Fibroblast of skin of right biceps (primary cell): ENCODE measurements around the gene MTX2.

ENCODE experiments used
- DNase-seq: peaks from one replicate; pipeline ENCODE4 v3.0.0-alpha.2; 2013

The MTX2 gene

DNA sequence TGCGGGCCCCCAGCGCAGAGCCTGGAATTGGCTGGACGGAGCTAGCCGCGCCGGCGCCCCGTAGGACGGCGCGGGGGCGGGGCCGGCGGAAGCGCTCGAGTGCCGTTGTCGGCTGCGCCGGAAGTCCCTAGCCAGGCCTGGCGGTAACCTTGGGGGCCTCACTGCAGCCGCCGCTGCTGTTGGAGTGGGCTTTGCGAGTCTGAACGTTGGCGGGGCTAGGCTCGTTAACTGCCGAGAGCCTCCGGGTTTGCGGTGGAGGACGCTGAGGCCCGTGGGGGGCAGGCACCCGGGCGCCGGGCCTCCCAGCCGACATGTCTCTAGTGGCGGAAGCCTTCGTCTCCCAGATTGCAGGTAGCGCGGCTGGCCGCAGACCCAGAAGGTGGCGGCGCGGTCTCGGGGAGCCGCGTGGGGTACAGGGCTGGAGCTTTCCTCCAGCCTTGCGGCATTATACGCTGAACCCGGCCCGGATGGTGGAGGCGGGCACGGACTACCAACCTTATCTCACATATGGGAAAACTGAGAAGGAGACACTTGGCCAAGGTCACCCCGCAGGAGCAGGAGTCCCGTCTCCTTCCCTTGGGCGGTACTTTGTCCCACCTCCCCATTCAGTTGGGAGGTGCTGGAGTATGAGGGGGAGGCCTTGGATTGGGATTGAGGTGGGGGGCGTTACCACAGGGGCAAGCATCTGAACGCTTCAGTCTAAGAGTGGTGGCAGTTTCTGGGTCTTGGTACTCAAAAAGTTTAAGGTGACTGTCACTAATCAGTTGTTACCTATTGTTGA, at the start of gene MTX2:
TSS of gene MTX2 (plus strand) at position 124 of the 781 bp plus-strand sequence. CDS start at position 312, 188 bp downstream.
- DNase-seq: peak; percentile 73

DNA sequence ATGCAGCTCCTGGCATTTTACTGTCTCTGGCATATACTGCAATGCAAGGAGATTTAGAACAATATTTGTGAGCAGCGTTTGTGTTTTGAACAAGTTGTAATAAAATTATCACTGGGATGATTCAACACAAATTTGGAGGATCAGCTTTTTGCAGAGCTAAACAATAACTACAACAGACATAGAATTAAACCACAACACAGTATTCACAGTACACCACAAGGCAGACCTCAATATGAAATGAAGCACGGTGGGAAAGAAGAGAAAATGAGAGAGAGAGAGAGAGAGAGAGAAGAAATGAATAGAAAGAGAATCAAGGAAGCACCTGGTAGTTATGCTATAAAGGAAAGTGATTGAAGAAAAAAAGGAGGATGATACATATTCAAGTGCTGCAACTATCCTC, 41.4 kb upstream of the MTX2 start:
- no peak for DNase-seq

DNA sequence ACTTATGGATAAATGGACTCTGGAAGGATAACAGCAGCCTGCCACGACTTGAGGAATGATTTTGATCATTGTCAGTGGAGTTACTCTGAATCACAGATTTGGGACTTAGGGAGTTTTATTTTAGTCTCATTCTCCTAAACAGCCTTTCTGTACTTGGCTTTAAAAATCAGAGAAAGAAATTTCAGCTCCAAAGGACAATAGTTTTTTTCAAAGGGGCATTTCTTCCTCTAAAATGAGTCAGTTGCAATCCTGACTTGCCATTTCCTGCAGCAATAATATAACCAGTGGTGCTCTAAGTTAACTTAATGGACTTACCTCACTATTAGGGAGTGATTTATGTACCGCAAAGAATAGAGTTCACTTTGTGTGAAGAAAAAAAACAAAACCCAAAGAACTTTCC, 35.1 kb upstream of the MTX2 start:
- DNase-seq: peak; percentile 24

DNA sequence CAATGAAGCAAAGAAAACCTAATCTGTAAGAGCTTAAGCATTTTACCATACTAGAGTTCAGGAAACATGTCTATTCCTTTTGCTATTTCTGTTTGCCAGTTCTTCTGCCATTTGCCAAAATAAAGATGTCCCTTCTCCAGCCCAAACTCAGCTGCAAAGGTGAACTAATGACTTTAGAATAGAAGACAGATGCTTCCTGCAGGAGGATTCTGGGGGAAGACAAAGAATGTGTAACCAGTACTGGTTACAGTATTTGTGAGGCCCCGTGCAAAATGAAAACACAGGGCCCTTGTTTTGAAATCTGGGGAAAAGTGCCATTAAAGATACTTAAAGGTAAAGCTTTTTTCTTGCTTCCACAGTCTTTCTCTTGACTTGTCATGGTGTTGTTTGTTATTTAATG, 34.3 kb upstream of the MTX2 start:
- no peak for DNase-seq

DNA sequence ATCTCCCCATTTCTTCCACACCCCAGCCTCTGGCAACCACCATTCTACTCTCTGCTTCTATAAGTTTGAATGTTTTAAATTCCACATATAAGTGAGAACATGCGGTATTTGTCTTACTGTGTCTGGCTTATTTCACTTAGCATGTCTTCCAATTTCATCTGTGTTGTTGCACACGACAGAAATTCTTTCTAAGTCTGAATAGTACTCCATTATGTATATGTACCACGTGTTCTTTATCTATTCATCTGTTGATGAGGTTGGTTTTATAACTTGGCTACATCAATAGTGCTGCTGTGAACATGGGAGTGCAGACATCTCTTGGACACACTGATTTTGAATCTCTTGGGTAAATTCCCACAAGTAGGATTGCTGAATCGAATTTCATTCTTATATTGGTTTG, 31.8 kb upstream of the MTX2 start:
- no peak for DNase-seq

DNA sequence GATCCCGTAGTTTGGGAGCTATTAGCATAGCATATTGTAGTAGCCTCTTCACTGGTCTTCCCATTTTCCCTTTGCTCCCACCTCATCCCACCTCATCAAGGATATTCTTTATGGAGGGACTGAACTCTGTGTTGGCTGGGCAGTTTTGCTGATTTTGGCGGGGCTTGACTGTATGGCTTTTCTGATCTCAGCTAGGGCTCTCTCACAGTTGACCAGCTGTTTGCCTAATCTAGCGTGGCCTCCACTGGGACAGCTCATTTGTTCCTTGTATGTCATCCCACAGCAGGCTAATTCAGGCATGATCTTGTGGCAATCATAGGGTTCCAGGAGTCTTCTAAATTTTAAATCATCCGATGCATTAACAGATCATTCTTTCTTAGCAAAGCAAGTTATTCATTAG, 30.2 kb upstream of the MTX2 start:
- no peak for DNase-seq

DNA sequence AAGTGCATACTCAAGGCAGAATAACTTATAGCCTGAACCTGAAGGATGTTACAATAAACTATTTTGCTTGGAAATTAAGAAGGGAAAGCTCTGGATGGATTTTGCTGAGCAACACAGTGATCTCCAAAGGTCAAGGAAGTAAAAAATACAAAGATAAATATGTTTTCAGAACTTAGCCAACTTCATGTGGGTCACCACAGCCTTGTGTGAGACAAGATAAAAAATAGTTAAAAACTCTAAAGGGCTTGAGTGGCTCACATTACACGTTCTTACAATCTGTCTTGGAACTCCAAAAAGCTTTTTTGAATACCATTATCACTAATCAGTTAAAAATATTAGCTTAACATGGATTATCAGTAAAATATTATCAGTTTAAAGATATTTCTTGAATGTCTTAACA, 28.9 kb upstream of the MTX2 start:
- DNase-seq: no peak

DNA sequence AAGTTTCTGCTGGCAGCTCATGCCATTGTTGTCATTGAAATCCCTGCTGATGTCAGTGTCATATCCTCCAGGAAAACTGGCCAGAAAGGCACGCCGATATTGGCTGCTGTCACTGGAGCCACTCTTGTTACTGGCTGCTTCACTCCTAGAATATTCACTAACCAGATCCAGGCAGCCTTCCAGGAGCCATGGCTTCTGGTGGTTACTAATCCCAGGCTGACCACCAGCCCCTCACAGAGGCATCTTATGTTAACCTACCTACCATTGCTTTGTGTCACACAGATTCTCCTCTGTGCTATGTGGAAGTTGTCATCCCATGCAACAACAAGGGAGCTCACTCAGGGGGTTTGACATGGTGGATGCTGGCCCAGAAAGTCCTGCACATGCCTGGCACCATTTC, 27.0 kb upstream of the MTX2 start:
- DNase-seq: peak; percentile 59

DNA sequence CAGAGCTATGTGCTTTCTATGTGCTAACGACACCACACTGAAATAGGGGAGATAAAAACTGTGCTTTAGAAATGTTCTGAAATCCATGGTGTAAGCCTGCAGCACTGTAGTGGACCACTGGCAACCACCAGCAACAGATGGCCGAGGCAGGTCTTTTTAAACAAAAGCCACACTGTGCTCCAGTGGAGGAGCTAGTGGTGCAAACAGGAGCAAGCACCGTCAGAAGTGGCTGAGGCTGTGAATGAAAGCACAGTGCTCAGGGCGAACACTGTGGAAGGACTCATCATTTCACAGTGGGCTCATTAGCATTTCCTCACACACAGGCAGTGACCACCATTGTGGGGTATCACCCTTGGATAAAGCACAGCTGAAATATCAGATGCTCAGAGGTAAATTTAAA, 22.9 kb upstream of the MTX2 start:
- DNase-seq: no peak

DNA sequence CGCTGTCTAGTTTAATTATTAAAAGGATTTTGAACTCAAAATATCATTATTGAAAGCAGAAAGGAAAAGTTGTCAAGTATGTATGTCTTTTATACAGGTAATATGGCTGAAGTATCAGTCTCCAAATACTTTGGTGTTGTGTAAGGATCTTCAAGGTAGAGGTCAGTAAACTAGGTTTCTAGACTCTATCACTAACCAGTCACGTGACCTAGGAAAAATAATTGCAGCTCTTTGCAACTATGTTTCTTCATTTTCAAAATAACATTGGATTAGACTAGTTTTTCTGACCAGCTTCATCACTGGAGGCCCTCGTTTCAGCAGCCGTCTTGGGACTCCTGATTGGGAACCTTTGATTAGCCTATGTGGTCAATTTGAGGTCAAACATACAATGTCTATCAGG, 21.4 kb upstream of the MTX2 start:
- DNase-seq: no peak

DNA sequence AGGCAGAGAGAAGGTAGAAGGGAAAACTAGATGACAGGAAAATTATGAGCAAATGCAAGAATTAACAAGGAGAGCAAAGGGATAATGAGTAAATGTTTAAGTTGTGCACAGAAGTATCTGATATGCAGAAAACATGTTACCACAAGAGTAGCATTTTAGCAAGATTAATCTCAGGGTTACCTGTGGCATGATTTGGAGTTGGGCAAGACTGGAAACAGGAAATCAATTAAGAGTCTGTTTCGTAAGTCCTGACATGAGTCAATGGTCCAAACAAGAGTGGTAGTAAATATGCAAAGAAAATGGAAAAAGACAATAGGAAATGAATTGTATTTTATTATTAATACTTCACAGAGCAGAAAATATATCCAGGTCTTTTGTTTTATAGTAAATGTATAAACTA, 17.3 kb upstream of the MTX2 start:
- no peak for DNase-seq

DNA sequence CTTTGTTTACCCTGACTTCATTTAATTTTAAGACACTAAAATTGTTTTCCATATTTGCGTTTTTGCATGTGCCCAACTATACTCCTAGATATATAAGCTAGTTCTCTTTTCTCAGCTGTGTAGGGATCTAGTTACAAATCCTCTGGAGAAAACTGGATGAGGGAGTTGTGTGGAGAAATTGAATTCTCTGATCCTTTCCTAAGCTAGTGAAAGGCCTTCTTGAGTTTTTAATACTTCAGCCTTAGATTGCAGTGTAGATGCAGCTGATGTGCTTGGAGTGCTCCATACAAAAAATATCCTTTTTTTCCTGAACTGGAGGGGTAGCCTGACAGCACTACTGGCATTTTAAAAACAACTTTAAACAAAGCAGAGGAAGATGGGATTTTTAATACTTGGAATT, 8.6 kb upstream of the MTX2 start:
- no peak for DNase-seq

DNA sequence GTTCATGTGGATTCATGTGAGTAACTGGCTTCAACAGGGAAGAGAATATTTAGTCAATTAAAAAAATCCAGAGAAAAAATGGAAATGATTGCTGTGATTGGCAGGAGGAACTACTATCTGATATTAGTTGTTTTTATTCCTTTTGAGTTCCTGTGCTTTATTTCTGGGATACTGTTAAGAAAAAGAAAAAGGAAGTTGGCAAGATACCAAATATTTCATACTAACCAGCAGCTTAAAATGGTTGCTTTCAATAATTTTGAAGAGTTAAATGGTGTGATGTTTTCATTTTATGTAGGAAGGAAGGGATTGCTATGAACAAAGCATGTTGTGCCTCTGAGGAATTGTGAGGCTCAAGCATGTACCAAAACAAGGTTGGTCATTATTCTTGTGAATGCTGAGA, 8.1 kb upstream of the MTX2 start:
- DNase-seq: no peak

DNA sequence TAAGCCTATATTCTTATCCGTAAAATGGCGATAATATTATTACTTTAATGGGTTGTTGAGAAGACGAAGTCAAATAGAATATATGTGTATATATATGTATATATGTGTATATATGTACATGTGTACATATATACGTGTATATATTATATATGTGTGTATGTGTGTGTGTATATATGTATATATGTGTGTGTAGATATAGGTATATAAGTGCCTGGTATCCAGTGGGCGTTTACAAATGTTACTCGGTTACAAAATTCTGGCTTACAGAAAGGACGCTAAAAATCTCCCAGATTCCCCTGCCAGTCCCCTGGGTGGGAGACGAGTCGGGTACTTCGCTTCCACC, 295 bp upstream of the MTX2 start:
- no peak for DNase-seq

DNA sequence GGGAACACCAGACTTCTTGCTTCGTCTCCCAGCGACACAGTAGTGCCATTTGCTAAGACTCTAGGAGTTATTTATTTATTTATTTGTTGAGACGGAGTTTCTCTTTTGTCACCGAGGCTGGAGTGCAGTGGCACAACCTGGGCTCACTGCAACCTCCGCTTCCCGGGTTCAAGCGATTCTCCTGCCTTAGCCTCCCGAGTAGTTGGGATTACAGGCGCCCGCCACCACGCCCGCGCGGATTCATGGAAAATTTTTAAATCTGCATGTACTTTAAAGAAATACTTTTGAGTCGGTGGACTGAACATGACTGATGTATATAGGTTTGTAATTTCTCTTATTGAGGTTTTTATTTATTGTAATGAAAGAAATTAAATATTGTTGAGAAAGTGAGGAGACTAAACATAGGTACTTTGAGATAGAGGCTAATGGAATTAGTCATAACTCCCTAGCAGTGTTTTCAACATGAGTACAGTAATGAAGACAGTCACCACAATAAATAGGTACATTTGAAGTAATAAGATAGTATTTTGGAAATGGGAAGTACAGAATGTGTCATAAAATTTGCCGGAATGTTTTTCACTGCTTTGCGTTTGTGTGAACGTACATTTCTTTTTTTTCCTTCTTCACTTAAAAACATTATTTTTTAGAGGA, 983 bp downstream of the MTX2 start:
- DNase-seq: no peak

DNA sequence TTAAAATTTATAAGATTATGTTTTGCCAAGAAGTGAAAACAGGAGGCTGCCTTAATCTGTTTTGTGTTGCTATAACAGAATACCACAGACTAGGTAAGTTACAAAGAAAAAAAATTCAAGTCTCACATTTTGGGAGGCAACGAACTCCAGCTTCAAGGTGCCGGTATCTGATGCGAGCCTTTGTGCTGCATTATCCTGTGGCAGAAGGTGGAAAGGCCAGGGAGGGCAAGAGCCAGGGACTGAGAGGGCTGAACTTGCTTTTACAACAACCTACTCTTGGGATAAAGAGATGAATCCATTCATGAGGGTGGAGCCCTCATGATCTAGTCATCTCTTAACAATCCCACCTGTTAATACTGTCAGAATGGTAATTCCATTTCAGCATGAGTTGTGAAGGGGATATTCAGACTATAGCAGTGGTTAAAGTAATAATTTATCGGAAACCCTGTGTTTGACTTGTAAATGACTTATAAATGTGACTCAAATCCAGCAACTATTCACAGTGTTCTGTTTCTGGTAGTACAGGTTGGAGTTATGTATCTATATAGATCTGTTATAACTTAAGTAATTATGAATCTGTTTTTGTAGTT, 3.7 kb downstream of the MTX2 start:
- DNase-seq: no peak

DNA sequence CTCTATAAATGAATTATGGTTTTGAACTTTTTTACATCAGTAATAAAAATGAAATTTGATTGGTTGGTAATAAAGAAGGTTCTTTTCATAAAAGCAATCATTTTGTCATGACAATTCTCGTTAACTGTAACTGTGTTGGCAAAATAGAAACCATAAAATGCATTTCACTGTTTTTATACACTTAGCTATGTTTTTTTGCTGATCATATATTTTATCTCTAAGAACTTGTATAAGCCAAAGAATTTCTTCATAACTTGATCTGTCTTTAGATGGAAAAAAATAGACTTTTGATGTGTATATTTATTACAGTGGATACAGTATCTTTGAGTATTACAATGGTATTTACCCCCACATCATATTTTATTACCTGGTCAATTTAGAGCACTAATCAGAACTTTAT, 9.7 kb downstream of the MTX2 start:
- no peak for DNase-seq

DNA sequence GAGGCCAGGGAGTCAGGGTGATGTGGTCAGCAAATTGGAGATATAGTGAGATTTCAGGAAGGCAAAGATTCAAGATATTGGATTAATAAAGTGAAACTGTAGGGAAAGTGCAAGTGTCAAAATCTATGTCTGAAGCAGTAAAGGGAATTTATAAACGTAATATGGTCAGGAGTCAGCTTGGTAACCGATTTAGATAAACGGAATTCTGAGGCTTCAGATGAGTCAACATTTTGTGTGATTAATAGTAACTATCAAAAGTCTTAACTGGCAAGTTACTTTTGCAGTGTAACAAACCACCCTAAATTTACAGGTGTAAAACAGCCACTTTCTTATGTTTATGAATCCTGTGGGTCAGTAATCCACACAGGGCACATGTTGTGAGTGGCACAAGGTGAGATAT, 10.9 kb downstream of the MTX2 start:
- no peak for DNase-seq

DNA sequence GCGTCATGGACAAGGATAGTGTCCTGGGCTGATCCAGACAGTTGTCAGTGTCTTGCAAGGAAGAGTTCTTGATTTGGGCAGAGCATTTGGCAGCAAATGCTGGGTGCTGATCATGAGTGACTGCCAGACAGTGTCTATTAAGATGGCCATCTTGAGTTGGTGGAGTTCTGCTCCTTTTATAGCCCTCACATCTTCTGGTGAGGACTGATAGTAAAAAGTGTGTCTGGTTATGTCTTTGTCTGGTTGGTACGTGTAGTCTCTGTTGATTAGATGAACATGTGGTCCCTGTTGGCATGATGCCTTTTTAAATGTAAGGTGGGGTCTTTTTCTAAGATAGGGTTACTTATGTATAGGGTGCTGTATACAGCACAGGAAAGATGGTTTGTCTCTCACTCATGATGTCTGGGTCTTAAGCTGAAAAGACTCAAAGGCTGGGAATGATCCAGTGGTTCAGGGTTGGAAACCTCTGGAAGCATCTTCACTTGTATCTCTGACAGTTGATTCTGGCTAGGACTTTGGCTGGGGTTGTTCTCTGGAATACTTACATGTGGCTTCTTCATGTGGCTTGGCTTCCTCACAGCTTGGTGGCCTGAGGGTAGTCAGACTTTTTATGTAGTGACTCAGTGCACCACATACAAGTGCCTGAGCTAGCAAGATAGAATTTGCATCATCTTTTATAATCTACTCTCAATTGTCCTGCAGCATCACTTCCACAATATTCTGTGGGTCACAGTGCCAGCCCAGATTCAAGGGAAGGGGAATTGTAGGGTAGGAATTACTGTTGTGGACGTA, 11.8 kb downstream of the MTX2 start:
- DNase-seq: peak; percentile 82

DNA sequence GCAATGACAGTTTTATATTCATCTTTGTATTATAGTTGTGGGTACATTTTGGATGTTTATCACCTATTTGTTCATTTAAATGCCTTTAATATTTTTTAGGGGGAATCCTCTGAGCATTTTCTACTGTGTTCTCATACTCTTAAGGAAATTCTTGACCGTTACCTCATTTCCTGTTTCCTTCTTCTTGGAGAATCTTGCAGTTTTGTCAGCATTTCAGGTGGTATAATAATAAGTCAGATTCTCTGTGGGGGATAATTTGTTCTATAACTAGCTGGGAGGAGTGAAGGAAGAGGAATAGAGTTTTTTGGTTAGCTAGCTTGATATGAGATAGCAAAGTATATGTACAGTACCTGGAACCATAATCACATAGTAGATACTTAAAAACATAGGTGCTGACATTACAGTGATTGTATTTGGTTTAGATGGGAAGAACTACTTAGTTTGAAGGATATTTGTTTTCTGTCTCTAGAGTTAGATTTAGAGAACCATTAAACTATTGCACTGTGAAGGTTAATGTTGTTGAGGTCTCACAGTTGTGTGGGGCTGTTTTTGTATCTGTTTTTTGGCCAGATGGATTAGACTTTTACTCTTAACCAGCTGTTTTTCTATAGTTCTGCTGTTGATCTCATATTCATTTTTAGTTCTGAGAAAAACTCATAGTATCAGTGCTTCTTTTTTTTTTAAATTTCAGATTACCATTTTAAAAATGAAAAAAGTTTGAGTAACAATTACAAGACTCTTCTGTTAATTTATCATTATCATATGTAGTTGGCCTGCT, 14.2 kb downstream of the MTX2 start:
- peak; percentile 55 for DNase-seq

DNA sequence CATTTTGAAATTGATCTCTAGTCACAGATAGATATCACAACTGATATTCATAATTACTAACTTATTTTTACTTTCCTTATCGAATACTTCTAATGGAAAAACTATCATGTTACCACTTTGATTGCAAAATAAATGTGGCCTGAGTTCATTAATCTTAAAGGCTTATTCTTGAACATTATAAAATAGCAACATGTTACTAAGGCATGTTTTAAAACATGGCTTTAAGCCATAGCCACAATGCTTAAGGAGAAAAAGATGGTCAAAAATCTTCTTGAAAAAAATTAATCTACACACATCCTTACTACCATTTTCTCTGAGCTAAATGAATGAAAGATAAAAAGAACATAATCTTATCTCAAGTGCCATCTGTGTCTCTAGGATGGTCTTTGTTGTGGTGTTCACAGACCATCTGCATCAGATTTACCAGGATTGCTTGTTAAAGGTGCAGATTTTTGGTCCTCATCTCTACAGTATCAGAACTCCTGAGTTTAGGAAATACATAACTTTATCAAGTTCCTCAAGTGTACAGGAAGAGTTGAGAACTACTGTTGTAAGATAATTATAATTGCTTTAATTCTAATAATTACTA, 15.3 kb downstream of the MTX2 start:
- no peak for DNase-seq

DNA sequence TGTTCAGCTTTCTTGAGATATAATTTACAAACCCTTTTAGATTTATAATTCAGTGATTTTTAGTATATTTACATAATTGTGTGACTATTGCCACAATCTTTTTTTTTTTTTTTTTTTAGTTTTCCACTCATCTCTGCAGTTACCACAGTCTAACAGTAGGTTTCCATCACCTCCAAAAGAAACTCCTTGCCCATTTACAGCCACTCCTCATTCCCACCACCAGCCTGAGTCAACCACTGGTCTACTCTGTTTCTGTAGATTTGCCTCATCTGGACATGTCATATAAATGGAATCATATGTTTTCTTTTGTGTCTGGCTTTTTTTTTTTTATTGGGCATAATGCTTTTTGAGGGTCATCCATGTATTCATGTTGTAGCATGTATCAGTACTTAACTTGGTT, 16.1 kb downstream of the MTX2 start:
- peak; percentile 48 for DNase-seq

DNA sequence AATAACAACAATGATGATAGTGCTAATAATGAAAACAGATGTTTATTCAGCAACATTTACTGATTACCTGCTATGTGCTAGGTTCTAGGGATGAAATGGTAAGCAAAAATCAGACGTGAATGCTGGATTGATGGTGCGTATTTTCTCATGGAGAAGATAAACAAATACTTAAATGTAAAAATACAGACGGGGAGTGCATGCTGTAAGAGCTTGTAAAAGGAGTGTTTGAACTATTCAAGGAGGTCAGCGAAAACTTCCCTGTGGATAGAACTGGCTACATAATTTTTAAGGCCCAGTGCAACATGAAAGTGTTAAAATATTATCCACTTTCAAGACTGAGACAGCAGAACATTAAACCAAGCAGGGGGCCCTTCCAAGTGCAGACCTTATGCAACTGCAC, 22.1 kb downstream of the MTX2 start:
- no peak for DNase-seq
